Measurements from ENCODE around the gene MEGF8. TPM values are rescaled to one million over a fixed set of nuclear protein-coding genes. Genes with fewer than 3 reads are reported as not detected.

Gene MEGF8
- total RNA-seq, 1 donor from 2014 or later, result 7.1 TPM

GRCh38 chr19:42352301-42353259, 27.1 kb downstream of the MEGF8 start:
- DNase-seq (ENCODE audit: low read depth) (no peak), FAIRE-seq (no peak)
- TF ChIP-seq CTCF (IDR thresholded peaks at IDR 0.05; ENCODE audit: insufficient read depth, low read length, severe bottlenecking), result no peak
- H3K4me3 ChIP-seq (ENCODE audit: low read depth, low read length), result no peak overlapping the region
- H3K36me3 ChIP-seq (ENCODE audit: control insufficient read depth, insufficient read depth, low read length), result peaks cover 1% of the 10 kb centered on the region
- no peaks in the 10 kb centered on the region for H3K27me3 ChIP-seq (ENCODE audit: control insufficient read depth, insufficient read depth, low read length)

- H3K4me3 ChIP-seq (ENCODE audit: low read depth, low read length), result no peak overlapping the region
- FAIRE-seq (no peak), DNase-seq (ENCODE audit: low read depth) (no peak)
- peaks cover 1% of the 10 kb centered on the region for H3K36me3 ChIP-seq (ENCODE audit: control insufficient read depth, insufficient read depth, low read length)
- no peak for TF ChIP-seq CTCF (IDR thresholded peaks at IDR 0.05; ENCODE audit: insufficient read depth, low read length, severe bottlenecking)
- no peaks in the 10 kb centered on the region for H3K27me3 ChIP-seq (ENCODE audit: control insufficient read depth, insufficient read depth, low read length)
Measured at GRCh38 chr19:42353341-42354015, 28.0 kb downstream of the MEGF8 start.

GRCh38 chr19:42355896-42356295, 30.5 kb downstream of the MEGF8 start:
- peaks cover 1% of the 10 kb centered on the region for H3K36me3 ChIP-seq (ENCODE audit: control insufficient read depth, insufficient read depth, low read length)
- no peak for FAIRE-seq

GRCh38 chr19:42356686-42357085, 31.3 kb downstream of the MEGF8 start:
- no peak for TF ChIP-seq CTCF (IDR thresholded peaks at IDR 0.05; ENCODE audit: insufficient read depth, low read length, severe bottlenecking)
- no peak for DNase-seq (ENCODE audit: low read depth)
- FAIRE-seq, result no peak
- peaks cover 1% of the 10 kb centered on the region for H3K36me3 ChIP-seq (ENCODE audit: control insufficient read depth, insufficient read depth, low read length)
- no peak overlapping the region for H3K4me3 ChIP-seq (ENCODE audit: low read depth, low read length)
- H3K27me3 ChIP-seq (ENCODE audit: control insufficient read depth, insufficient read depth, low read length), result no peaks in the 10 kb centered on the region

More at GRCh38 chr19:42355896-42356295, 30.5 kb downstream of the MEGF8 start:
- no peak for TF ChIP-seq CTCF (IDR thresholded peaks at IDR 0.05; ENCODE audit: insufficient read depth, low read length, severe bottlenecking)
- Histone ChIP-seq H3K27me3 (ENCODE audit: control insufficient read depth, insufficient read depth, low read length) (no peaks in the 10 kb centered on the region), H3K4me3 (ENCODE audit: low read depth, low read length) (no peak overlapping the region)
- DNase-seq (ENCODE audit: low read depth), result no peak

GRCh38 chr19:42357290-42357689, 31.9 kb downstream of the MEGF8 start:
- H3K27me3 ChIP-seq (ENCODE audit: control insufficient read depth, insufficient read depth, low read length), result no peaks in the 10 kb centered on the region
- DNase-seq (ENCODE audit: low read depth) (no peak), FAIRE-seq (no peak)
- peaks cover 1% of the 10 kb centered on the region for H3K36me3 ChIP-seq (ENCODE audit: control insufficient read depth, insufficient read depth, low read length)
- H3K4me3 ChIP-seq (ENCODE audit: low read depth, low read length), result no peak overlapping the region
- no peak for TF ChIP-seq CTCF (IDR thresholded peaks at IDR 0.05; ENCODE audit: insufficient read depth, low read length, severe bottlenecking)

Measured in bronchial epithelial cell (primary cell).